HepG2 (cell line): ENCODE measurements around the gene TLE7. TPM values are rescaled to one million over a fixed set of nuclear protein-coding genes. Genes with fewer than 3 reads are reported as not detected.

ENCODE experiments used
- ATAC-seq: fragments of 200-7000 bp; cut with Tn5 transposase; 3 replicates; pipeline ENCODE4 v1.9.1; 2020; ENCODE audit warnings: mild to moderate bottlenecking, moderate library complexity
- BruUV-seq: library from RNA; stranded (reverse); fragments of 400-500 nt; replicated peaks from 2 replicates; lab custom pipeline; 2021; lab: Mats Ljungman, UMichigan
- CTCF ChIA-PET: fragments of 300-600 bp; formaldehyde crosslinking; extraction: SDS; loops from one replicate; lab custom pipeline; 2021; ENCODE audit warnings: low total read pairs, inconsistent platforms, low intra/inter-chr PET ratio; lab: Yijun Ruan, JAX
- POLR2A ChIA-PET: fragments of 350-600 bp; sonication (Branson Sonifier 250); formaldehyde crosslinking; loops from one replicate; lab custom pipeline; 2020; ENCODE audit warnings: antibody characterized with exemption, inconsistent platforms; lab: Yijun Ruan, JAX
- DNase-seq: peaks from one replicate; pipeline ENCODE4 v3.0.0-alpha.2; 2015; ENCODE audit warnings: low spot score
- FAIRE-seq: peaks from 3 replicates; lab custom pipeline; 2011; peaks lifted over from hg19 to GRCh38; lab: Jason Lieb, UNC
- H2AFZ ChIP-seq: one replicate; pipeline ENCODE4 v1.6.1; 2011; ENCODE audit warnings: low read length, inconsistent platforms
- H3K27ac ChIP-seq: fragments of 300-600 bp; 3 replicates; pipeline ENCODE4 v1.8.0; 2011; ENCODE audit warnings: mixed run types, mild to moderate bottlenecking, mixed read lengths, low read length, inconsistent platforms; ENCODE audit not compliant: insufficient read depth; ENCODE audit errors: extremely low read length
- H3K27me3 ChIP-seq, 2 experiments: fragments of 200-600 bp in 1 of 2; 2 replicates in 1 of 2; 3 replicates in 1 of 2; pipeline versions ENCODE4 v1.6.0 to v1.8.0; 2011; ENCODE audit warnings: low read length in 2 of 2, mild to moderate bottlenecking in 2 of 2, moderate library complexity in 2 of 2, inconsistent platforms in 1 of 2; ENCODE audit not compliant: insufficient read depth in 2 of 2, control insufficient read depth in 1 of 2
- H3K36me3 ChIP-seq, 2 experiments: fragments of 200-600 bp in 1 of 2; replicated peaks in 1 of 2; 2 replicates in 1 of 2; 3 replicates in 1 of 2; pipeline versions ENCODE4 v1.5.1 to v1.8.0; 2011; ENCODE audit warnings: low read length in 2 of 2, inconsistent platforms in 1 of 2; ENCODE audit not compliant: insufficient read depth in 2 of 2, control insufficient read depth in 1 of 2
- H3K4me1 ChIP-seq: 2 replicates; pipeline ENCODE4 v1.5.1; 2012; ENCODE audit warnings: low read length, inconsistent platforms; ENCODE audit not compliant: insufficient read depth
- H3K4me2 ChIP-seq: 2 replicates; pipeline ENCODE4 v1.6.0; 2011; ENCODE audit warnings: low read depth, low read length, inconsistent platforms
- H3K4me3 ChIP-seq, 3 experiments: fragments of 200-600 bp in 1 of 3; sonication (generic), shearing (Covaris generic) in 1 of 3; replicated peaks in 1 of 3; 2 replicates each; pipeline ENCODE4 v1.5.1; 2011 to 2016; ENCODE audit warnings: low read length in 3 of 3, inconsistent platforms in 2 of 3, low read depth in 2 of 3, mild to moderate bottlenecking in 2 of 3, control low read depth in 1 of 3, mixed read lengths in 1 of 3; ENCODE audit not compliant: insufficient read depth in 1 of 3
- H3K79me2 ChIP-seq: one replicate; pipeline ENCODE4 v1.6.1; 2011; ENCODE audit warnings: low read length, inconsistent platforms; ENCODE audit not compliant: insufficient read depth
- H3K9ac ChIP-seq: 2 replicates; pipeline ENCODE4 v1.6.0; 2011; ENCODE audit warnings: mild to moderate bottlenecking, low read depth, low read length, inconsistent platforms; ENCODE audit not compliant: insufficient read depth
- H3K9me3 ChIP-seq: 2 replicates; pipeline ENCODE4 v1.5.1; 2012; ENCODE audit warnings: mild to moderate bottlenecking, low read length
- H4K20me1 ChIP-seq: 2 replicates; pipeline ENCODE4 v1.6.0; 2011; ENCODE audit warnings: inconsistent platforms, mild to moderate bottlenecking, low read length, moderate library complexity; ENCODE audit not compliant: insufficient read depth
- ELF1 ChIP-seq: sonication (generic); formaldehyde crosslinking; IDR thresholded peaks from 2 replicates; pipeline ENCODE4 v1.4.0; 2020; ENCODE audit warnings: missing genetic modification reagents
- HOXA7 ChIP-seq: sonication (generic); formaldehyde crosslinking; IDR thresholded peaks from 2 replicates; pipeline ENCODE4 v1.8.1; 2022; ENCODE audit warnings: mild to moderate bottlenecking, missing genetic modification reagents, moderate library complexity
- MYC ChIP-seq: sonication (generic); formaldehyde crosslinking; IDR thresholded peaks from 2 replicates; pipeline ENCODE4 v1.9.0; 2021; ENCODE audit warnings: missing genetic modification reagents, borderline replicate concordance
- NCOA2 ChIP-seq: sonication (generic); formaldehyde crosslinking; IDR thresholded peaks from 2 replicates; pipeline ENCODE4 v1.8.0; 2022; ENCODE audit warnings: inconsistent platforms
- SAFB2 ChIP-seq: sonication (generic); formaldehyde crosslinking; IDR thresholded peaks from 2 replicates; pipeline ENCODE4 v1.5.1; 2020; ENCODE audit warnings: missing genetic modification reagents, low read depth, mild to moderate bottlenecking, borderline replicate concordance
- SIN3B ChIP-seq: fragments of 150-350 bp; IDR thresholded peaks from 2 replicates; pipeline ENCODE4 v1.6.1; 2014; ENCODE audit warnings: low read length
- SSRP1 ChIP-seq: IDR thresholded peaks from 2 replicates; pipeline ENCODE4 v1.6.1; 2016; ENCODE audit warnings: control low read depth
- ZIK1 ChIP-seq: sonication (generic); formaldehyde crosslinking; IDR thresholded peaks from 2 replicates; pipeline ENCODE4 v1.5.0; 2020; ENCODE audit warnings: mild to moderate bottlenecking, low read depth, missing genetic modification reagents, borderline replicate concordance
- ZNF225 ChIP-seq: sonication (generic); formaldehyde crosslinking; IDR thresholded peaks from 2 replicates; pipeline ENCODE4 v1.4.0; 2020; ENCODE audit warnings: mild to moderate bottlenecking, missing genetic modification reagents
- ZNF333 ChIP-seq: sonication (generic); formaldehyde crosslinking; IDR thresholded peaks from 2 replicates; pipeline ENCODE4 v1.4.0; 2020; ENCODE audit warnings: mild to moderate bottlenecking, missing genetic modification reagents, borderline replicate concordance
- WGBS: methylation state at CpG from one replicate; pipeline ENCODE4 v1.1.6; 2017; ENCODE audit warnings: low lambda C conversion rate; 5-methylcytosine and 5-hydroxymethylcytosine counted together
- in situ Hi-C: cut with HindIII; loops from 2 replicates; pipeline ENCODE4 v1.10.0; 2017; ENCODE audit warnings: low pct_unique_long_range_greater_than_20kb; ENCODE audit not compliant: extremely low pct_ligation_motif_present
- intact Hi-C: fragments of 100-400 bp; cut with micrococcal nuclease; formaldehyde crosslinking; loops from one replicate; pipeline ENCODE4 v1.10.0; 2022; ENCODE audit not compliant: unreplicated experiment
- polyA plus RNA-seq, 8 experiments: library from polyadenylated mRNA; depleted of rRNA in 3 of 8; stranded (reverse) in 7 of 8; unstranded in 1 of 8; fragments of >200 nt; fragmentation: Illumina TruSeq in 4 of 8; extraction: Trizol in 4 of 8; gene quantifications; 2 replicates each; pipeline versions ENCODE4 v1.2.1 to v1.2.3, GENCODE V29; 2011 to 2016; ENCODE audit warnings: low read depth in 4 of 8, missing spikeins in 1 of 8, mixed read lengths in 1 of 8; ENCODE audit not compliant: insufficient read depth in 1 of 8
- total RNA-seq, 5 experiments: library from RNA; depleted of rRNA; stranded (reverse); fragments of >200 nt; fragmentation: Illumina TruSeq; extraction: Trizol; gene quantifications; 2 replicates each; pipeline ENCODE4 v1.2.3, GENCODE V29; 2016; ENCODE audit warnings: low read depth in 1 of 5
- TF ChIP-seq, protein P1 (sequence below): sonication (generic); formaldehyde crosslinking; IDR thresholded peaks from 2 replicates; pipeline ENCODE4 v1.9.0; 2021; ENCODE audit warnings: missing genetic modification reagents, borderline replicate concordance

TLE7 gene
- total and polyA plus RNA-seq, 2 of the 13 experiments (the other 11 are each of a cell fraction or from before 2014, with no cell fraction given), result not detected

DNA sequence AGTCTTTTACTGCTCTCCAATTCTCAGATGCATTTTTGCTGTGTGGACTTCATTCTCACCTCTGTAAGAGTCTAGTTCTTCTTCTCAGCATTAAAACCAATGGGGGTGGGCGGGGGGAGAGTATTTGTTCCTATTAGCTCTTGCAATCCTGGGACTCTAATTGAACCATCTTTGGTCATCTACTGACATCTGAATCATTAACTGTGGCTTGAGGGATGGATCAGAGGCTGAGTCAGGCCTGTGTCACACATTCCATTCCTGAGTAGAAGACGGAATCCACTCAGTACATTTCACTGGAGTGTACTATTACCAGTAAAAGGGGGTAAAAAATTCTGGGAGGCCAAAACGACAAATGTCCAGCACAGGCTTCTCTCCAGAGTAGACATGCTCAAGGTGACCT is 33.0 kb upstream of the TLE7 start (continued):
- TF ChIP-seq ZIK1 (CRISPR knock-in tag) (no peak), ZNF225 (no peak), SIN3B (no peak)
- TF ChIP-seq, protein P1, sequence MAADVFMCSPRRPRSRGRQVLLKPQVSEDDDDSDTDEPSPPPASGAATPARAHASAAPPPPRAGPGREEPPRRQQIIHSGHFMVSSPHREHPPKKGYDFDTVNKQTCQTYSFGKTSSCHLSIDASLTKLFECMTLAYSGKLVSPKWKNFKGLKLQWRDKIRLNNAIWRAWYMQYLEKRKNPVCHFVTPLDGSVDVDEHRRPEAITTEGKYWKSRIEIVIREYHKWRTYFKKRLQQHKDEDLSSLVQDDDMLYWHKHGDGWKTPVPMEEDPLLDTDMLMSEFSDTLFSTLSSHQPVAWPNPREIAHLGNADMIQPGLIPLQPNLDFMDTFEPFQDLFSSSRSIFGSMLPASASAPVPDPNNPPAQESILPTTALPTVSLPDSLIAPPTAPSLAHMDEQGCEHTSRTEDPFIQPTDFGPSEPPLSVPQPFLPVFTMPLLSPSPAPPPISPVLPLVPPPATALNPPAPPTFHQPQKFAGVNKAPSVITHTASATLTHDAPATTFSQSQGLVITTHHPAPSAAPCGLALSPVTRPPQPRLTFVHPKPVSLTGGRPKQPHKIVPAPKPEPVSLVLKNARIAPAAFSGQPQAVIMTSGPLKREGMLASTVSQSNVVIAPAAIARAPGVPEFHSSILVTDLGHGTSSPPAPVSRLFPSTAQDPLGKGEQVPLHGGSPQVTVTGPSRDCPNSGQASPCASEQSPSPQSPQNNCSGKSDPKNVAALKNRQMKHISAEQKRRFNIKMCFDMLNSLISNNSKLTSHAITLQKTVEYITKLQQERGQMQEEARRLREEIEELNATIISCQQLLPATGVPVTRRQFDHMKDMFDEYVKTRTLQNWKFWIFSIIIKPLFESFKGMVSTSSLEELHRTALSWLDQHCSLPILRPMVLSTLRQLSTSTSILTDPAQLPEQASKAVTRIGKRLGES (CRISPR knock-in tag), result no peak

DNA sequence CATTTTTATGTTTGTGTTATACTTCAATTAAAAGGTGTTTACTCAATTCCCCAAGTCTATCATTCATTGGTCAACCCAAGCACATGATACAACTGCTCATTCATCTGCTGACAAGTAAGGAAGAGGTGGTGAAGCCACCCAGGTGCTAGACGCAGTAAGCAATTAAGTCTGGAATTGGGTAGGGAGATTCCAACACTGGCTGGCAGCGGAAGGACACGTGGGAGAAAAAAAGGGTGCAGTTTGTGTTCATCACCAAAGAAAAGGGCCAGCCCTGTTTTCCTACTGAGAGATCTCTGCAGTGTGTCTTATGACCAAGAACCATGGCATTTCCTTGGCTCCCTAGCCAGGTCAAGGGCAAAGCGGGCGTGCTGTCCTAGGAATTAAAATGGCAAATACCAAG is 32.0 kb upstream of the TLE7 start:
- FAIRE-seq (no peak), ATAC-seq (no peak), DNase-seq (no peak)
- Histone ChIP-seq H3K36me3 (peaks cover 9 to 30% of the 10 kb centered on the region in 2 experiments), H3K9me3 (no peaks in the 10 kb centered on the region), H2AFZ (no peak overlapping the region), H3K9ac (no peak overlapping the region), H3K27me3 (no peaks in the 10 kb centered on the region), H3K4me1 (no peaks in the 10 kb centered on the region), H3K4me2 (no peak overlapping the region), H3K79me2 (no peaks in the 10 kb centered on the region), H3K27ac (no peak overlapping the region), H3K4me3 (no peak overlapping the region), H4K20me1 (no peaks in the 10 kb centered on the region)
- ChIA-PET POLR2A (no interaction called here), CTCF (no interaction called here)
- no TSS peak for BruUV-seq
- in situ Hi-C loops (no loop called here), intact Hi-C loops (no loop called here)
- WGBS, result 92% methylated on average over 5 of the region's 5 CpGs
- TF ChIP-seq HOXA7 (CRISPR knock-in tag) (no peak), SSRP1 (CRISPR knock-in tag) (no peak), NCOA2 (CRISPR knock-in tag) (no peak), SAFB2 (CRISPR knock-in tag) (no peak), ELF1 (CRISPR knock-in tag) (no peak), MYC (CRISPR knock-in tag) (no peak), ZNF333 (CRISPR knock-in tag) (no peak)
